K562 (cell line): ENCODE results near the gene RAB25. TPM values are rescaled to one million over a fixed set of nuclear protein-coding genes. Genes with fewer than 3 reads are reported as not detected.

Source experiments
- ATAC-seq: fragments of 200-7000 bp; cut with Tn5 transposase; 3 replicates; pipeline ENCODE4 v1.9.1; 2020; ENCODE audit warnings: moderate library complexity
- BruUV-seq: library from RNA; stranded (reverse); fragments of 400-500 nt; replicated peaks from 2 replicates; lab custom pipeline; 2021; lab: Mats Ljungman, UMichigan
- CTCF ChIA-PET: fragments of 300-600 bp; formaldehyde crosslinking; extraction: SDS; loops from one replicate; lab custom pipeline; 2021; ENCODE audit warnings: low intra/inter-chr PET ratio; lab: Yijun Ruan, JAX
- POLR2A ChIA-PET: fragments of 300-600, 350-650 bp; sonication (Branson Sonifier 250); formaldehyde crosslinking; extraction: SDS; loops from one replicate; lab custom pipeline; 2021; ENCODE audit warnings: antibody characterized with exemption, inconsistent platforms; lab: Yijun Ruan, JAX
- DNase-seq, 4 experiments: peaks; one replicate each; pipeline versions ENCODE4 v3.0.0 to v3.0.0-alpha.2; 2011 to 2018; ENCODE audit warnings: low spot score in 3 of 4, mixed read lengths in 3 of 4; ENCODE audit errors: extremely low read depth in 1 of 4
- FAIRE-seq: peaks from 2 replicates; lab custom pipeline; 2011; peaks lifted over from hg19 to GRCh38; lab: Jason Lieb, UNC
- H2AFZ ChIP-seq: 2 replicates; pipeline ENCODE4 v1.6.0; 2011; ENCODE audit warnings: low read depth, low read length, control low read depth, inconsistent platforms
- H3K27ac ChIP-seq: fragments of 200-600 bp; 3 replicates; pipeline ENCODE4 v1.8.0; 2011; ENCODE audit warnings: low read depth, mild to moderate bottlenecking, control low read depth, inconsistent platforms, low read length, moderate library complexity, mixed read lengths; ENCODE audit errors: extremely low read depth
- H3K27me3 ChIP-seq, 2 experiments: fragments of 300-600 bp in 1 of 2; 2 replicates in 1 of 2; 3 replicates in 1 of 2; pipeline versions ENCODE4 v1.6.0 to v1.8.0; 2011; ENCODE audit warnings: inconsistent platforms in 2 of 2, low read length in 2 of 2, mild to moderate bottlenecking in 1 of 2, mixed read lengths in 1 of 2, moderate library complexity in 1 of 2; ENCODE audit not compliant: control insufficient read depth in 2 of 2, insufficient read depth in 2 of 2
- H3K36me3 ChIP-seq: fragments of 300-600 bp; 3 replicates; pipeline ENCODE4 v1.8.0; 2011; ENCODE audit warnings: mild to moderate bottlenecking, low read length, inconsistent platforms; ENCODE audit not compliant: control insufficient read depth, insufficient read depth
- H3K4me1 ChIP-seq, 2 experiments: fragments of 200-600 bp in 1 of 2; replicated peaks in 1 of 2; 2 replicates in 1 of 2; 3 replicates in 1 of 2; pipeline versions ENCODE4 v1.5.1 to v1.8.0; 2011; ENCODE audit warnings: inconsistent platforms in 2 of 2, low read length in 2 of 2, mild to moderate bottlenecking in 1 of 2, mixed read lengths in 1 of 2, moderate library complexity in 1 of 2; ENCODE audit not compliant: control insufficient read depth in 2 of 2, insufficient read depth in 2 of 2
- H3K4me2 ChIP-seq: 2 replicates; pipeline ENCODE4 v1.6.1; 2011; ENCODE audit warnings: low read length, control low read depth, inconsistent platforms, mixed read lengths; ENCODE audit not compliant: insufficient read depth
- H3K4me3 ChIP-seq: fragments of 200-600 bp; sonication (generic), shearing (Covaris generic); 2 replicates; pipeline ENCODE4 v1.5.1; 2016; ENCODE audit warnings: control low read depth, inconsistent platforms
- H3K79me2 ChIP-seq: fragments of 200-600 bp; 3 replicates; pipeline ENCODE4 v1.8.0; 2011; ENCODE audit warnings: low read length, inconsistent platforms; ENCODE audit not compliant: control insufficient read depth, insufficient read depth
- H3K9ac ChIP-seq, 2 experiments: 2 replicates each; pipeline versions ENCODE4 v1.6.0 to v1.6.1; 2011; ENCODE audit warnings: low read depth in 2 of 2, low read length in 2 of 2, control low read depth in 1 of 2, inconsistent platforms in 1 of 2, mild to moderate bottlenecking in 1 of 2, mixed read lengths in 1 of 2; ENCODE audit not compliant: insufficient read depth in 1 of 2
- H3K9me1 ChIP-seq: one replicate; pipeline ENCODE4 v1.6.0; 2011; ENCODE audit warnings: inconsistent platforms, mild to moderate bottlenecking, low read length, moderate library complexity; ENCODE audit not compliant: control insufficient read depth, insufficient read depth
- H3K9me3 ChIP-seq: replicated peaks from 2 replicates; pipeline ENCODE4 v1.5.1; 2011; ENCODE audit warnings: low read depth, low read length, inconsistent platforms; ENCODE audit not compliant: control insufficient read depth, insufficient read depth
- H4K20me1 ChIP-seq: replicated peaks from 2 replicates; pipeline ENCODE4 v1.6.1; 2011; ENCODE audit warnings: low read length, inconsistent platforms, mixed read lengths; ENCODE audit not compliant: control insufficient read depth, insufficient read depth
- ASH1L ChIP-seq: fragments of 450-650 bp; IDR thresholded peaks from 2 replicates; pipeline ENCODE4 v1.6.1; 2018; ENCODE audit warnings: borderline replicate concordance, mild to moderate bottlenecking, low read depth; ENCODE audit not compliant: partially characterized antibody
- CHD1 ChIP-seq: fragments of 200-600 bp; sonication (generic); IDR thresholded peaks from one replicate; pipeline ENCODE4 v1.6.1; 2012; ENCODE audit warnings: mild to moderate bottlenecking, moderate library complexity, low read length, inconsistent platforms
- DNMT1 ChIP-seq: fragments of 450-650 bp; IDR thresholded peaks from 2 replicates; pipeline ENCODE4 v1.6.1; 2016; ENCODE audit warnings: antibody characterized with exemption, mild to moderate bottlenecking
- E4F1 ChIP-seq: fragments of 250-450 bp; sonication (Bioruptor Pico); IDR thresholded peaks from 2 replicates; pipeline ENCODE4 v1.5.0; 2021; ENCODE audit warnings: mild to moderate bottlenecking, borderline replicate concordance
- ETV5 ChIP-seq: sonication (generic); formaldehyde crosslinking; IDR thresholded peaks from 2 replicates; pipeline ENCODE4 v1.4.0; 2020; ENCODE audit warnings: low read depth, mild to moderate bottlenecking, missing genetic modification reagents
- EWSR1 ChIP-seq: fragments of 450-650 bp; IDR thresholded peaks from 2 replicates; pipeline ENCODE4 v1.6.1; 2018; ENCODE audit warnings: borderline replicate concordance, mild to moderate bottlenecking, low read depth, moderate library complexity; ENCODE audit not compliant: partially characterized antibody
- HLTF ChIP-seq: fragments of 450-650 bp; IDR thresholded peaks from 2 replicates; pipeline ENCODE4 v1.6.1; 2016
- KHSRP ChIP-seq: fragments of 450-650 bp; IDR thresholded peaks from 2 replicates; pipeline ENCODE4 v1.6.1; 2017
- NBN ChIP-seq: fragments of 450-650 bp; IDR thresholded peaks from 2 replicates; pipeline ENCODE4 v1.6.1; 2016; ENCODE audit warnings: low read depth, mild to moderate bottlenecking
- YY1 ChIP-seq, 3 experiments: IDR thresholded peaks; 2 replicates each; pipeline ENCODE4 v1.6.1; 2011; ENCODE audit warnings: low read length in 2 of 3, mild to moderate bottlenecking in 2 of 3, moderate library complexity in 2 of 3, borderline replicate concordance in 1 of 3, control low read depth in 1 of 3, low read depth in 1 of 3; ENCODE audit not compliant: insufficient read depth in 3 of 3, insufficient replicate concordance in 2 of 3, control insufficient read depth in 1 of 3, insufficient read length in 1 of 3; ENCODE audit errors: extremely low read depth in 1 of 3
- ZFPM2 ChIP-seq: fragments of 250-450 bp; sonication (Bioruptor Pico); IDR thresholded peaks from 2 replicates; pipeline ENCODE4 v1.5.1; 2022; ENCODE audit warnings: mild to moderate bottlenecking
- ZNF696 ChIP-seq: fragments of 250-450 bp; sonication (Bioruptor Pico); conservative IDR thresholded peaks from 2 replicates; pipeline ENCODE4 v1.4.0; 2020; ENCODE audit warnings: mild to moderate bottlenecking, moderate library complexity
- WGBS: fragments of 100-300 bp; shearing (Covaris generic); methylation state at CpG from one replicate; pipeline ENCODE4 v1.1.6; 2016; ENCODE audit warnings: low coverage, mixed read lengths; ENCODE audit not compliant: insufficient coverage; ENCODE audit errors: missing lambda C conversion rate; 5-methylcytosine and 5-hydroxymethylcytosine counted together
- in situ Hi-C: fragments of 300-500 bp; cut with MboI; formaldehyde crosslinking; loops from 4 replicates; pipeline ENCODE4 v1.15.0; 2018; ENCODE audit warnings: inconsistent platforms, mixed read lengths
- intact Hi-C: fragments of 100-400 bp; cut with micrococcal nuclease; formaldehyde crosslinking; loops from 2 replicates; pipeline ENCODE4 v1.14.2; 2022
- polyA plus RNA-seq, 8 experiments: library from polyadenylated mRNA; depleted of rRNA in 4 of 8; stranded (reverse) in 5 of 8; unstranded in 3 of 8; fragments of >200 nt; fragmentation: Nextera tagmentation in 2 of 8; fragmentation: Illumina TruSeq in 1 of 8; extraction: Ambion mirVana in 2 of 8; extraction: Trizol in 1 of 8; gene quantifications; 2 replicates each; pipeline versions ENCODE4 v1.2.1 to v1.2.3, GENCODE V29; 2011 to 2014; ENCODE audit warnings: inconsistent platforms in 1 of 8, missing spikeins in 1 of 8
- total RNA-seq, 7 experiments: library from RNA; depleted of rRNA in 6 of 7; stranded (reverse); fragments of >200 nt in 6 of 7; fragmentation: Illumina TruSeq in 2 of 7; extraction: Trizol in 2 of 7; gene quantifications; 2 replicates each; pipeline versions ENCODE4 v1.2.1 to v1.2.3, GENCODE V29; 2011 to 2021; ENCODE audit warnings: low replicate concordance in 1 of 7
- TF ChIP-seq, protein P1 (sequence below), 3 experiments: IDR thresholded peaks in 2 of 3; conservative IDR thresholded peaks in 1 of 3; 2 replicates each; pipeline ENCODE4 v1.5.1; 2011 to 2012; ENCODE audit warnings: low read length in 3 of 3, mild to moderate bottlenecking in 3 of 3, control low read depth in 2 of 3, improper control_type of control experiment in 1 of 3, inconsistent platforms in 1 of 3, low read depth in 1 of 3, mixed read lengths in 1 of 3, moderate library complexity in 1 of 3; ENCODE audit not compliant: insufficient read depth in 2 of 3
- TF ChIP-seq, protein P2 (sequence below): fragments of 250-450 bp; sonication (Bioruptor Pico); IDR thresholded peaks from 2 replicates; pipeline ENCODE4 v1.5.0; 2021

RAB25 gene
- total and polyA plus RNA-seq, 9 of the 15 experiments (the other 6 are each of a cell fraction or from before 2014, with no cell fraction given), result 0.10 to 0.27 (median 0.13) TPM; not detected in 6

DNA sequence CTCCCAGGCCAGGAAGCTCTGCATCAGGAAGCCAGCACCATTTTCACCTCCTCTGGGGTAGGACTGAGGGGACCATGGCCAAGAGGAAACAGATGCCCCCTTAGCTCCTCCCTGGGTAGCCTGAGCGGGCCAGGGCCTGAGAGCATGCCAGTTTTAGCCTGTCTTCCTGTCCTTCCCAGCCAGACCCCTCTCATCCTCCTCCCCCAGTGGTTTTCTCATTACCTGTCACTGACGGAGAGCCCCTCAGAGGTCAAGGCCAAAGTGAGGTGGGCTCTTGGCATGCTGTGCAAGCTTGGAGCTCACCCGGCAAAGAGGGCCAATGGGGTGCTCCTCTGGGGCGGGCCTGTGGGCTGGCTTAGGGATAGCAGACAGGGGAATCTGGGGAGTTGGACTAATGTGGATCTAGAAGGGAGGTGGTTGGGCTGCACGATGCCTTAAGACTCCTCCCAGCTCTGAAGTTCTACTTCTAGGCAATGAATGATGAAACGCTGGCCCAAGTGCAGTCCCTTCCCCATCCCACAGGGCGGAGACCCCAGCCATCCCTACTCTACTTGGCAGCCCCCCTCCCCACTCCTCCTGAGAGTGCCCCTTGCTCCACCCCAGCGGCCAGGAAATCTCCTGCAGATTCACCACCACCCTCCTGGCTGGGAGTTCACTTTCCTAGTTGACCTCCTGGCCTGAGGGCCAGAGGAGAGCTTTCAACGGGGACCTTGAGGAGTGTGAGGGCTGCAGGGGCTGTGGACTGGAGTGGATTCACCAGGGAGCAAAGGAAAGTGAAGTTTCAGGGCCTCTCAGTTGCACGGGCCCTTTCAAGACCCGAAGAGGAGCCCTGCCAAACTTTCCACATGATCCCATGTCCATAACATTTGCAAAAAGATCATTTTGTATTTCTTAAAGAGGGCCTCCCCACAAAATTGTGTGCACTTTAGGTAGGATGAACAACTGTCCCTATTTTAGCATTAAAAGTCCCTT, 44.2 kb downstream of the RAB25 start:
- no peak for FAIRE-seq
- peak overlapping the region; percentile 97 for H3K27ac ChIP-seq
- POLR2A ChIA-PET, result interaction anchor here (0.6 to 12.5 kb wide), 8 partner anchors 8 to 222 kb away, joined by 3 to 164 read pairs (median 4); partner anchors contain the start of genes LMNA and PMF1
- TF ChIP-seq KHSRP (no peak), NBN (no peak), E4F1 (CRISPR knock-in tag) (0 out of 2 replicates have a peak, but pooled peaks have one; percentile 14), DNMT1 (no peak), HLTF (no peak), ETV5 (CRISPR knock-in tag) (no peak), EWSR1 (no peak), ZFPM2 (CRISPR knock-in tag) (no peak), CHD1 (no peak), YY1 (IDR thresholded peaks at IDR 0.05; ENCODE audit: borderline replicate concordance in 1 of 3, control insufficient read depth in 1 of 3, extremely low read depth in 1 of 3, insufficient read depth in 3 of 3, insufficient read length in 1 of 3, insufficient replicate concordance in 2 of 3, low read depth in 1 of 3, low read length in 2 of 3) (no peak), ASH1L (no peak), ZNF696 (CRISPR knock-in tag) (no peak)
- TF ChIP-seq, protein P1, sequence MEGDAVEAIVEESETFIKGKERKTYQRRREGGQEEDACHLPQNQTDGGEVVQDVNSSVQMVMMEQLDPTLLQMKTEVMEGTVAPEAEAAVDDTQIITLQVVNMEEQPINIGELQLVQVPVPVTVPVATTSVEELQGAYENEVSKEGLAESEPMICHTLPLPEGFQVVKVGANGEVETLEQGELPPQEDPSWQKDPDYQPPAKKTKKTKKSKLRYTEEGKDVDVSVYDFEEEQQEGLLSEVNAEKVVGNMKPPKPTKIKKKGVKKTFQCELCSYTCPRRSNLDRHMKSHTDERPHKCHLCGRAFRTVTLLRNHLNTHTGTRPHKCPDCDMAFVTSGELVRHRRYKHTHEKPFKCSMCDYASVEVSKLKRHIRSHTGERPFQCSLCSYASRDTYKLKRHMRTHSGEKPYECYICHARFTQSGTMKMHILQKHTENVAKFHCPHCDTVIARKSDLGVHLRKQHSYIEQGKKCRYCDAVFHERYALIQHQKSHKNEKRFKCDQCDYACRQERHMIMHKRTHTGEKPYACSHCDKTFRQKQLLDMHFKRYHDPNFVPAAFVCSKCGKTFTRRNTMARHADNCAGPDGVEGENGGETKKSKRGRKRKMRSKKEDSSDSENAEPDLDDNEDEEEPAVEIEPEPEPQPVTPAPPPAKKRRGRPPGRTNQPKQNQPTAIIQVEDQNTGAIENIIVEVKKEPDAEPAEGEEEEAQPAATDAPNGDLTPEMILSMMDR (IDR thresholded peaks at IDR 0.05 in 2 of 3, conservative IDR thresholded peaks at IDR 0.05 in 1 of 3; ENCODE audit: insufficient read depth in 2 of 3, low read depth in 1 of 3, low read length in 3 of 3), result 0 out of 6 replicates have a peak, but pooled peaks of 1 of the 3 experiments have one; percentile 6
- TF ChIP-seq, protein P2, sequence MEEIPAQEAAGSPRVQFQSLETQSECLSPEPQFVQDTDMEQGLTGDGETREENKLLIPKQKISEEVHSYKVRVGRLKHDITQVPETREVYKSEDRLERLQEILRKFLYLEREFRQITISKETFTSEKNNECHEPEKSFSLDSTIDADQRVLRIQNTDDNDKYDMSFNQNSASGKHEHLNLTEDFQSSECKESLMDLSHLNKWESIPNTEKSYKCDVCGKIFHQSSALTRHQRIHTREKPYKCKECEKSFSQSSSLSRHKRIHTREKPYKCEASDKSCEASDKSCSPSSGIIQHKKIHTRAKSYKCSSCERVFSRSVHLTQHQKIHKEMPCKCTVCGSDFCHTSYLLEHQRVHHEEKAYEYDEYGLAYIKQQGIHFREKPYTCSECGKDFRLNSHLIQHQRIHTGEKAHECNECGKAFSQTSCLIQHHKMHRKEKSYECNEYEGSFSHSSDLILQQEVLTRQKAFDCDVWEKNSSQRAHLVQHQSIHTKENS (CRISPR knock-in tag), result no peak

More for the DNA sequence above, 44.2 kb downstream of the RAB25 start:
- H2AFZ ChIP-seq, result peak overlapping the region; percentile 89
- peaks cover 7% of the 10 kb centered on the region for H3K9me1 ChIP-seq
- H3K4me1 ChIP-seq, result peaks cover 33 to 55% of the 10 kb centered on the region in 2 experiments
- no peaks in the 10 kb centered on the region for H3K9me3 ChIP-seq
- H4K20me1 ChIP-seq, result no peaks in the 10 kb centered on the region
- peak overlapping the region; percentile 94 for H3K4me2 ChIP-seq
- DNase-seq, result peak in 2 of 4 experiments; percentile 48 to 50
- no TSS peak for BruUV-seq
- peaks cover 4% of the 10 kb centered on the region; the same call in 1 of the 3 replicates for H3K79me2 ChIP-seq
- in situ Hi-C loops, result no loop called here
- H3K27me3 ChIP-seq, result no peaks in the 10 kb centered on the region
- CTCF ChIA-PET, result no interaction called here
- no peaks in the 10 kb centered on the region for H3K36me3 ChIP-seq
- intact Hi-C loops, result no loop called here
- whole genome bisulfite sequencing, result 44% methylated on average over 11 of the region's 11 CpGs
- peak; percentile 32 for ATAC-seq
- H3K4me3 ChIP-seq, result peak overlapping the region; percentile 32; the same call in 1 of the 2 replicates
- peak overlapping the region; percentile 90 to 92 for H3K9ac ChIP-seq
